Liver (tissue), 9 donors: ENCODE results near the gene SAPCD2. TPM values are rescaled to one million over a fixed set of nuclear protein-coding genes. Genes with fewer than 3 reads are reported as not detected.

ENCODE experiments used
- DNase-seq: peaks from one replicate; pipeline ENCODE4 v3.0.0-alpha.2; 2017; ENCODE audit warnings: low spot score
- H3K27ac ChIP-seq, 2 donors: one replicate each; pipeline ENCODE4 v1.7.0; 2013; ENCODE audit warnings: inconsistent platforms in 2 of 2, low read length in 2 of 2, control low read depth in 1 of 2, low read depth in 1 of 2, mild to moderate bottlenecking in 1 of 2
- H3K27me3 ChIP-seq, 4 donors: one replicate each; pipeline versions ENCODE4 v1.6.1 to v1.7.0; 2013; ENCODE audit warnings: low read length in 3 of 4, inconsistent platforms in 1 of 4, mild to moderate bottlenecking in 1 of 4, moderate library complexity in 1 of 4; ENCODE audit not compliant: control insufficient read depth in 4 of 4, insufficient read depth in 4 of 4
- H3K36me3 ChIP-seq, 4 donors: one replicate each; pipeline versions ENCODE4 v1.6.1 to v1.7.0; 2013; ENCODE audit warnings: low read length in 3 of 4, mild to moderate bottlenecking in 3 of 4, low read depth in 1 of 4, moderate library complexity in 1 of 4; ENCODE audit not compliant: control insufficient read depth in 4 of 4, insufficient read depth in 3 of 4
- H3K4me1 ChIP-seq, 4 donors: one replicate each; pipeline versions ENCODE4 v1.6.1 to v1.7.0; 2013; ENCODE audit warnings: low read length in 3 of 4, mild to moderate bottlenecking in 3 of 4, moderate library complexity in 1 of 4; ENCODE audit not compliant: control insufficient read depth in 4 of 4, insufficient read depth in 4 of 4
- H3K4me3 ChIP-seq, 3 donors: one replicate each; pipeline versions ENCODE4 v1.6.1 to v1.7.0; 2013; ENCODE audit warnings: low read length in 3 of 3, control low read depth in 1 of 3, low read depth in 1 of 3, mild to moderate bottlenecking in 1 of 3
- H3K9ac ChIP-seq, 2 donors: one replicate each; pipeline ENCODE4 v1.7.0; 2013; ENCODE audit warnings: low read length in 2 of 2, mild to moderate bottlenecking in 2 of 2, moderate library complexity in 2 of 2, control low read depth in 1 of 2, low read depth in 1 of 2
- H3K9me3 ChIP-seq, 4 donors: one replicate each; pipeline versions ENCODE4 v1.6.1 to v1.7.0; 2013; ENCODE audit warnings: low read length in 3 of 4; ENCODE audit not compliant: control insufficient read depth in 4 of 4
- EGR1 ChIP-seq, 2 donors: IDR thresholded peaks; 2 replicates each; pipeline ENCODE4 v1.6.1; 2016 to 2018; ENCODE audit warnings: antibody characterized with exemption in 2 of 2, low read depth in 2 of 2
- FOXA1 ChIP-seq: IDR thresholded peaks from 2 replicates; pipeline ENCODE4 v1.6.1; 2016; ENCODE audit warnings: antibody characterized with exemption
- FOXA2 ChIP-seq: IDR thresholded peaks from 2 replicates; pipeline ENCODE4 v1.6.1; 2016; ENCODE audit warnings: antibody characterized with exemption
- HNF4A ChIP-seq, 2 donors: conservative IDR thresholded peaks; 2 replicates each; pipeline ENCODE4 v1.6.1; 2016; ENCODE audit warnings: antibody characterized with exemption in 2 of 2, mild to moderate bottlenecking in 2 of 2
- JUND ChIP-seq, 2 donors: IDR thresholded peaks; 2 replicates each; pipeline ENCODE4 v1.6.1; 2016; ENCODE audit warnings: antibody characterized with exemption in 2 of 2
- NR2F2 ChIP-seq: IDR thresholded peaks from 2 replicates; pipeline ENCODE4 v1.6.1; 2016; ENCODE audit warnings: antibody characterized with exemption
- RAD21 ChIP-seq, 2 donors: IDR thresholded peaks; 2 replicates each; pipeline ENCODE4 v1.6.1; 2016; ENCODE audit warnings: antibody characterized with exemption in 2 of 2, mild to moderate bottlenecking in 2 of 2
- RXRA ChIP-seq, 2 donors: IDR thresholded peaks; 2 replicates each; pipeline ENCODE4 v1.6.1; 2017 to 2018; ENCODE audit warnings: antibody characterized with exemption in 2 of 2, mild to moderate bottlenecking in 1 of 2
- SP1 ChIP-seq: IDR thresholded peaks from 2 replicates; pipeline ENCODE4 v1.6.1; 2018; ENCODE audit warnings: antibody characterized with exemption, mild to moderate bottlenecking
- TAF1 ChIP-seq: conservative IDR thresholded peaks from 2 replicates; pipeline ENCODE4 v1.6.1; 2016; ENCODE audit warnings: antibody characterized with exemption, mild to moderate bottlenecking
- YY1 ChIP-seq: IDR thresholded peaks from 2 replicates; pipeline ENCODE4 v1.6.1; 2016; ENCODE audit warnings: antibody characterized with exemption, mild to moderate bottlenecking
- ZBTB33 ChIP-seq: IDR thresholded peaks from 2 replicates; pipeline ENCODE4 v1.6.1; 2016; ENCODE audit warnings: antibody characterized with exemption
- WGBS: extraction: QIAGEN DNeasy Blood & Tissue Kit; methylation state at CpG from one replicate; pipeline ENCODE4 v1.1.7; 2013; 5-methylcytosine and 5-hydroxymethylcytosine counted together
- polyA plus RNA-seq, 2 donors: library from polyadenylated mRNA; stranded (reverse) in 1 of 2; unstranded in 1 of 2; fragments of 200-250 nt in 1 of 2; fragments of >200 nt in 1 of 2; fragmentation: Nextera tagmentation in 1 of 2; extraction: Ambion mirVana in 1 of 2; gene quantifications; one replicate each; pipeline versions ENCODE4 v1.2.1 to v1.2.3, GENCODE V29; 2013 to 2015
- total RNA-seq, 2 donors: library from RNA; depleted of rRNA; stranded (reverse); fragments of >200 nt; gene quantifications; one replicate each; pipeline ENCODE4 v1.2.3, GENCODE V29; 2014
- TF ChIP-seq, protein P1 (sequence below): IDR thresholded peaks from 2 replicates; pipeline ENCODE4 v1.6.1; 2016; ENCODE audit warnings: antibody characterized with exemption, mild to moderate bottlenecking
- TF ChIP-seq, protein P2 (sequence below): fragments of 150-350 bp; IDR thresholded peaks from 2 replicates; pipeline ENCODE4 v1.5.1; 2017; ENCODE audit warnings: improper control_type of control experiment, low read depth, low read length; ENCODE audit not compliant: missing input control
- TF ChIP-seq, protein P3 (sequence below): IDR thresholded peaks from 2 replicates; pipeline ENCODE4 v1.6.1; 2016; ENCODE audit warnings: antibody characterized with exemption
- donor health status: healthy.
- donor health status: healthy.
- donor health status: healthy.
- donor health status: healthy.
- donor health status: healthy.

Gene SAPCD2
- total and polyA plus RNA-seq, 4 donors: 0.06 to 1.8 (median 0.23) TPM

GRCh38 chr9:137116027-137116507, 45.7 kb upstream of the SAPCD2 start:
- peaks cover 4 to 7% (median 5%) of the 10 kb centered on the region in 4 donors for H3K4me1 ChIP-seq
- WGBS: 63% methylated on average over 6 of the region's 6 CpGs
- peaks cover 0 to 6% (median 1%) of the 10 kb centered on the region in 4 donors for H3K36me3 ChIP-seq
- H3K27ac ChIP-seq: no peak overlapping the region
- H3K9ac ChIP-seq: no peak overlapping the region
- DNase-seq: no peak
- H3K27me3 ChIP-seq: no peaks in the 10 kb centered on the region
- no peak for TF ChIP-seq NR2F2
- no peaks in the 10 kb centered on the region for H3K9me3 ChIP-seq
- H3K4me3 ChIP-seq: no peak overlapping the region

GRCh38 chr9:137115394-137116026, 45.2 kb upstream of the SAPCD2 start:
- no peak for DNase-seq
- Histone ChIP-seq H3K27me3 (no peaks in the 10 kb centered on the region), H3K9ac (no peak overlapping the region), H3K4me3 (no peak overlapping the region), H3K4me1 (peaks cover 4 to 7% (median 5%) of the 10 kb centered on the region in 4 donors), H3K9me3 (no peaks in the 10 kb centered on the region), H3K36me3 (peaks cover 0 to 6% (median 1%) of the 10 kb centered on the region in 4 donors), H3K27ac (no peak overlapping the region)
- TF ChIP-seq TAF1: no peak
- TF ChIP-seq, protein P1, sequence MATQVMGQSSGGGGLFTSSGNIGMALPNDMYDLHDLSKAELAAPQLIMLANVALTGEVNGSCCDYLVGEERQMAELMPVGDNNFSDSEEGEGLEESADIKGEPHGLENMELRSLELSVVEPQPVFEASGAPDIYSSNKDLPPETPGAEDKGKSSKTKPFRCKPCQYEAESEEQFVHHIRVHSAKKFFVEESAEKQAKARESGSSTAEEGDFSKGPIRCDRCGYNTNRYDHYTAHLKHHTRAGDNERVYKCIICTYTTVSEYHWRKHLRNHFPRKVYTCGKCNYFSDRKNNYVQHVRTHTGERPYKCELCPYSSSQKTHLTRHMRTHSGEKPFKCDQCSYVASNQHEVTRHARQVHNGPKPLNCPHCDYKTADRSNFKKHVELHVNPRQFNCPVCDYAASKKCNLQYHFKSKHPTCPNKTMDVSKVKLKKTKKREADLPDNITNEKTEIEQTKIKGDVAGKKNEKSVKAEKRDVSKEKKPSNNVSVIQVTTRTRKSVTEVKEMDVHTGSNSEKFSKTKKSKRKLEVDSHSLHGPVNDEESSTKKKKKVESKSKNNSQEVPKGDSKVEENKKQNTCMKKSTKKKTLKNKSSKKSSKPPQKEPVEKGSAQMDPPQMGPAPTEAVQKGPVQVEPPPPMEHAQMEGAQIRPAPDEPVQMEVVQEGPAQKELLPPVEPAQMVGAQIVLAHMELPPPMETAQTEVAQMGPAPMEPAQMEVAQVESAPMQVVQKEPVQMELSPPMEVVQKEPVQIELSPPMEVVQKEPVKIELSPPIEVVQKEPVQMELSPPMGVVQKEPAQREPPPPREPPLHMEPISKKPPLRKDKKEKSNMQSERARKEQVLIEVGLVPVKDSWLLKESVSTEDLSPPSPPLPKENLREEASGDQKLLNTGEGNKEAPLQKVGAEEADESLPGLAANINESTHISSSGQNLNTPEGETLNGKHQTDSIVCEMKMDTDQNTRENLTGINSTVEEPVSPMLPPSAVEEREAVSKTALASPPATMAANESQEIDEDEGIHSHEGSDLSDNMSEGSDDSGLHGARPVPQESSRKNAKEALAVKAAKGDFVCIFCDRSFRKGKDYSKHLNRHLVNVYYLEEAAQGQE: no peak
- TF ChIP-seq ZBTB33: no peak
- TF ChIP-seq RAD21 (IDR thresholded peaks at IDR 0.05): no peak
- 76% methylated on average over 21 of the region's 21 CpGs for WGBS

GRCh38 chr9:137114613-137115393, 44.4 kb upstream of the SAPCD2 start, which contains the start of gene DPP7:
Gene DPP7, minus strand, starts transcription at chr9:137114733. Its CDS starts 20 bp downstream, at chr9:137114713.
- peak; percentile 75 for DNase-seq
- Histone ChIP-seq H3K27me3 (no peaks in the 10 kb centered on the region), H3K9ac (no peak within 1 kb of the TSS), H3K4me1 (peaks cover 4 to 7% (median 5%) of the 10 kb centered on the region in 4 donors), H3K27ac (no peak within 1 kb of the TSS), H3K4me3 (peak within 1 kb of the TSS in 2 of 3 donors; percentile 47 to 75), H3K9me3 (no peaks in the 10 kb centered on the region), H3K36me3 (peaks cover 0 to 6% (median 2%) of the 10 kb centered on the region in 4 donors)
- 8% methylated on average over 70 of the region's 70 CpGs for WGBS
- TF ChIP-seq TAF1 (no peak), RAD21 (IDR thresholded peaks at IDR 0.05) (no peak), RXRA (IDR thresholded peaks at IDR 0.05) (no peak), JUND (IDR thresholded peaks at IDR 0.05) (no peak), EGR1 (IDR thresholded peaks at IDR 0.05; ENCODE audit: low read depth in 2 of 2) (no peak), FOXA1 (no peak), YY1 (no peak), SP1 (no peak), FOXA2 (no peak), HNF4A (conservative IDR thresholded peaks at IDR 0.05) (no peak), NR2F2 (no peak), ZBTB33 (no peak)
- TF ChIP-seq, protein P2, sequence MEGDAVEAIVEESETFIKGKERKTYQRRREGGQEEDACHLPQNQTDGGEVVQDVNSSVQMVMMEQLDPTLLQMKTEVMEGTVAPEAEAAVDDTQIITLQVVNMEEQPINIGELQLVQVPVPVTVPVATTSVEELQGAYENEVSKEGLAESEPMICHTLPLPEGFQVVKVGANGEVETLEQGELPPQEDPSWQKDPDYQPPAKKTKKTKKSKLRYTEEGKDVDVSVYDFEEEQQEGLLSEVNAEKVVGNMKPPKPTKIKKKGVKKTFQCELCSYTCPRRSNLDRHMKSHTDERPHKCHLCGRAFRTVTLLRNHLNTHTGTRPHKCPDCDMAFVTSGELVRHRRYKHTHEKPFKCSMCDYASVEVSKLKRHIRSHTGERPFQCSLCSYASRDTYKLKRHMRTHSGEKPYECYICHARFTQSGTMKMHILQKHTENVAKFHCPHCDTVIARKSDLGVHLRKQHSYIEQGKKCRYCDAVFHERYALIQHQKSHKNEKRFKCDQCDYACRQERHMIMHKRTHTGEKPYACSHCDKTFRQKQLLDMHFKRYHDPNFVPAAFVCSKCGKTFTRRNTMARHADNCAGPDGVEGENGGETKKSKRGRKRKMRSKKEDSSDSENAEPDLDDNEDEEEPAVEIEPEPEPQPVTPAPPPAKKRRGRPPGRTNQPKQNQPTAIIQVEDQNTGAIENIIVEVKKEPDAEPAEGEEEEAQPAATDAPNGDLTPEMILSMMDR: no peak
- TF ChIP-seq, protein P3, sequence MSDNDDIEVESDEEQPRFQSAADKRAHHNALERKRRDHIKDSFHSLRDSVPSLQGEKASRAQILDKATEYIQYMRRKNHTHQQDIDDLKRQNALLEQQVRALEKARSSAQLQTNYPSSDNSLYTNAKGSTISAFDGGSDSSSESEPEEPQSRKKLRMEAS: no peak
